SK-N-MC (cell line): ENCODE results near the gene XRCC4.

Experiments
- EZH2 ChIP-seq: fragments of 200-600 bp; sonication (generic); IDR thresholded peaks from one replicate; pipeline ENCODE4 v1.6.1; 2017; ENCODE audit warnings: antibody characterized with exemption
- FOXP2 ChIP-seq: optimal IDR thresholded peaks from 2 replicates; pipeline ENCODE3; 2011; ENCODE audit warnings: mild to moderate bottlenecking, moderate library complexity; ENCODE audit not compliant: insufficient read depth; ENCODE audit errors: extremely low read length, control extremely low read depth
- POLR2AphosphoS5 ChIP-seq: IDR thresholded peaks from 2 replicates; pipeline ENCODE4 v1.6.1; 2012; ENCODE audit warnings: mild to moderate bottlenecking, low read depth, low read length, borderline replicate concordance

- TF ChIP-seq EZH2 (no peak), POLR2AphosphoS5 (no peak), FOXP2 (no peak)
Measured at GRCh38 chr5:83031381-83031780, 46.0 kb upstream of the XRCC4 start.
